ENCODE results near the gene CAMK1D. TPM values are rescaled to one million over a fixed set of nuclear protein-coding genes. Genes with fewer than 3 reads are reported as not detected.
A peak's percentile ranks its signal among the peaks of the same experiment; 100 is the strongest.
"Not testable (repeated sequence)": the region's sequence is repeated elsewhere in the genome, so short reads cannot be mapped to it uniquely, and the experiment has no call there.

CAMK1D gene
- total RNA-seq, 1 donor from 2014 or later, result 16.5 TPM

- DNase-seq (ENCODE audit: low spot score), result no peak
These were observed 9.0 kb upstream of the CAMK1D start for GRCh38 chr10:12340371-12340770.

DNA sequence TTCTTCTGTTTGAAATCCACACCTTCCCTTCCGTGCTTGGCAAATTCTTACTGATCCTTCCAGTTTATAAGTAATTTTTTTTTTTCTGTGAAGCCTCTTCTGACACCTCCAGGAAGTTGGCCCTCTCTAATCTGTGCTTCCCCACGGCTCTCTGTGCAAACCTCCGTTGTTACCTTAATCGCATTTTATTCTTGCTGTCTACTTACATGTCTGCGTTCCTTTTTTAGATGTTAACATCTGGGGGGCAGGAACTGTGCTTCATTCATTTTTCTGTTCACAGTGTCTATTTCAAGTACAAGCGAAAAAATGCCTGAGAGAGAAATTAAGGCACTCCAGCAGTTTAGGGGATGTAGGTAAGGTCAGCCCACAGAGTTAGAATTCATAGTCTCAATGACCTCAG, 8.4 kb upstream of the CAMK1D start:
- DNase-seq (ENCODE audit: low spot score), result no peak

- no peak for DNase-seq (ENCODE audit: low spot score)
These were observed 7.8 kb upstream of the CAMK1D start for GRCh38 chr10:12341526-12341925.

DNA sequence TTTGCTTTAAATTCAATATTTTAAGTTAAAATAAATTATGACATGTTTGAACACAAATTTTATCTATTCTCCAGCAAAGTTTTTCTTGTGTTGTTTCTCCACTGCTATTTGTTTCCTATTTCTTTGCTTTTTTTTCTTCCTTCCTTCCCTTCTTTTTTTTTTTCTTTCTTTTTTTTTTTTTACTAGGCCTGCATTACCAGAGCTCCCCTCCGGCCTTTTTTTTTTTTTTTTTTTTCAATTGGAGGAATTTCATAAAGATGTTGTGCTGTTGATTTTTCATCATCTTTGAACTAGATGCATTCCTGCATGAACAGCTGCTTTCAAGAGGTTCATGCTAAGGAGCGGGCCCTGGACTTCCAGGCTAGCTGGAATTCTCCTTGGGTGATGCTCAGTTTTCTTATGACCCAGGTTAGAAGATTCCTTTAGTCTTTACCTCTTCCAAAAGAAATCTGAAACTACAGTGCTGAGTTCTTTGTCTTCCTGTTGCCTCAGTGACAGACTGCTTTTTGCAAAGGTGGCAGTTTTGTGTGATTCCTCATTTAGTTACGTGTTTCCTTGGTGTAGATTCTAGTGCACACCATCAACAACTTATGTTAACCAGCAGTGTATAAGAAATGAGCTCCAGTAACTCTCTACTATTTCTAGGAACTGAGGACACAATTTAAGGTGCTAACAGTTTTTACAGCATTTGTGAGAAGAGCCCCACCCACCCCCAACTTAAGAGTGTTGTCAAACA, 4.8 kb upstream of the CAMK1D start:
- no peak for DNase-seq (ENCODE audit: low spot score)

- no peak for DNase-seq (ENCODE audit: low spot score)
These were observed 2.6 kb upstream of the CAMK1D start for GRCh38 chr10:12346707-12347106.

DNA sequence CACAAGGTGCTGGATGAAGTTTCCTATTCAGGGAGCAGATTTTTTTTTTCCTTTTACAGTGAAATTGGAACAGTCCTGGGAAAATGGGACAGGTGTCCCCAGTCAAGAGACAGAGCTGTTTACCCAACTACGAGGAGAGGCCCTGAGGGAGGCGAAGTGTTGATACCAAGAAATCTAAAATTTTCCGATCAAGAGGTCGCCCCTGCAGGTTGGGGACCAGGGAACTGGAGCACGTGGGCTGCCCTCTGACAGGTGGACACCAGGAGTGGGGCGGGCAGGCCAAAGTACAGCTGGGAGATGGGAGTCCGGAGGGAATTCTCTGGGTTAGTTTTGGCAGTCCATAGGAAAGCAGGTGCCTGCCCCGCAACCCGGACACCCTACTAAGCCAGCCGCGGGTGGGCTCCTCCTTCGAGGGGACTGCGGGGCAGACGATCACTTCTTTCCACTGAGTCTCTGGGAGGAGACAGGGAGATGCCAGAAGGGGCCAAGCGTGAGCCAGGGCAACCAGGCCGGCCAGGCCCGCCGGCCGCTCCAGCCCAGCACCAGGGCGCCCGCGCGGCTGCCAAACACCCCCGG, 965 bp upstream of the CAMK1D start:
- DNase-seq (ENCODE audit: low spot score), result no peak

DNA sequence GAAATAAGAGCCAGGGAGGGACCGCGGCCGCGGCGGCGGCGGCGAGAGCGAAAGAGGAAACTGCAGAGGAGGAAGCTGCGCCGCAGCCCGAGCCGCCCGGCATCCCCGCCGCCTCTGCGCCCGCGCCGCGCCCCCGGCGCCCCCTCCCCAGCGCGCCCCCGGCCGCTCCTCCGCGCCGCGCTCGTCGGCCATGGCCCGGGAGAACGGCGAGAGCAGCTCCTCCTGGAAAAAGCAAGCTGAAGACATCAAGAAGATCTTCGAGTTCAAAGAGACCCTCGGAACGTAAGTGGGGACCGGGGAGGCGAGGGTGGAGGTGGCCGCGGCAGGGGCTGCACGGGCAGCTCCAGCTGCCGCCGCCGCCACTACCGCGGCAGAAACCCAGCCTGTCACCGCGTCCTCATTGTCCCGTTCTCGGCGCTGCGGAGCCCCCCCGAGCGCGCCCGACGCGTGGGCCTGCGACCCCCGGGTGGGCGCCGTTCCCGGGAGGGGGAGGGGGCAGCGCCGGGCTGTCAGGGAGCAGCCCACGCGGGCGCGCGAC, 351 bp downstream of the CAMK1D start:
- DNase-seq (ENCODE audit: low spot score), result no peak

DNA sequence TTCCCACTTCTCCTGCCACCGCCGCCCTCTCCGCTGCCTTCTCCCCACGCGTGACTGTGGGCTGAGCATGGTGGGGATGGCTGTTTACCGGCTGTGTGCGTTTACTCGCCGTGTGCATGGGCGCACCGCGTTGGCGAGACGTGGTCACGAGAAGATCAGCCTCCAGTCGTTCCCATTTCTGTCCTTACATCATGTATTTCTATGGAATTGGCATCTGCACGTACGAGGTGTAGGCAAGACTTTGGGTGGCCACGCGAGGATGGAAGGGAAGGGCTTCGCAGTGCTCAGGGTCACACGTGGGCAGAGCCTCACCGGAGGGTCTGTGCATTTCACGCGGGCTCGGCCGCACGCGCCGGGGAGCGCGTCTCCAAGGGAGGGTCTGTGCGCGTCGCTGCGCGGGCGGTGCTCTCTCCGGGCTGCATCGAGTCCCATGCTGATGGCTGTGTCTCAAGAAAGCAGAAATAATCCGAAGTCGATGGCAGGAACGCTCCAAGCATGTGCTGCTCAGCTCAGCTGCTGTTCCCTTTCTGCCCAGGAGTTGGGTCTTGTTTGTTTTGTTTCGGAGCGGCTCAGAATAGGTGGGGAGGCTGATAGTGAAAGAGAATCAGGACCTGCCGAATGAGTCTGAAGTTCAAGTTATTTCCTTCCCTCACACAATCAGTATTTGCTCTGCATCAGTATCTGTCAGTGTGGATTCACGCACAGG, 973 bp downstream of the CAMK1D start:
- peak; percentile 90 for DNase-seq (ENCODE audit: low spot score)

DNA sequence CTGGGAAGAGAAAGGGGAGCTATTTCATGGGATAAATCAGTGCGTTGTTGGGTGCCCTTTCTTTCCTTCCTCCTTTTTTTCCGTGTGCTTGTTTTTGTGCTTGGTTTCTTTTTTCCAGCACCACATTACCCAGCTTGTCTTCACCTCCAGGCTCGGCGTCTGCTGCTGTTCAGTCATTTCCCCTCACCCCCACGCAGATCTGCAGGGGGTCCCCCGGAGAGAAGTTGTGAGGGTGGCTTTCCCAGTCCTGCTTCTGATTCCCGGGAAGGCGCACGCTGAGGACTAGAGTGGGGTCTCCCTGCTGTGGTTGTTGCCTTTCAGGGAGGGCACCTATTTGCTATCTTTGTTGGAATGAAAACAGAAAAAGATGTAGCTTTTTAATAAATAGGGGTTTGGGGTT, 1.6 kb downstream of the CAMK1D start:
- no peak for DNase-seq (ENCODE audit: low spot score)

DNA sequence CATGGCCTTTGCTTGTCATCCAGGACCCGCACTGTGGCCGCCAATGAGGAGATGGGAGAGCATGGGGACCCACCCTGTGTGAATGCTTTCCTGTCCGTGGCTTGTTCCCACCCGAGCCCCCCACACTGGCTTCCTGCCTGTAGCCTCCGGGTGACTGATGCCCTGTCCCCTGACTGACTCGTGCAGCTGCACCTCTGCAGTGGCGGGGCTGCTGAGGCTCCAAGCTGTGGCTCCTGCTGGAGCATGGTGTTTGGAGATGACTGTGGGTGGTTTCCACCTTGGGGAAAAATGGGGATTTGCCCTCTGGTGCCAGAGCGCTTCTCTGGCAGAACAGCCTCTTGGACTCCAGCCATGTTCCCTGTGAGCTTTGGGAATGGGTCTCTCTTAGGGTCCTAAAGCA, 2.1 kb downstream of the CAMK1D start:
- no peak for DNase-seq (ENCODE audit: low spot score)

DNA sequence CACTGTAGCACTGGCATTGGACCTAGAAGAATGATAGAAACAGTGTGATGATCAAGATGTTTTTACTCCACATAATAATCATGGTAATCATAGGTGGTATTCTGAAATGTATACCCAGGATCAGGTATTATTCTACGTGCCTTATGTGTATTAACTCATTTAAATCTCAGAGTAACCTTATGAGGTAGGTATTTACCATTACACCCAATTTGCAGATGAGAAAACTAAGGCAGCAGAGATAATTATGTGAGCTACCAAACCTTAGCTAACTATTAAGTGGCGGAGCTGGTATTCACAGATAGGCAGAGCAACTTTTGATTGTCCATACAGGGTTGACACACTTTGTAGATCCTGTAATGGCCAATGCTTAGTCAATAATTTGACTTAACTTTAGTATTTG, 2.5 kb downstream of the CAMK1D start:
- no peak for DNase-seq (ENCODE audit: low spot score)

- DNase-seq (ENCODE audit: low spot score), result no peak
These were observed 4.3 kb downstream of the CAMK1D start for GRCh38 chr10:12353399-12354242.

DNA sequence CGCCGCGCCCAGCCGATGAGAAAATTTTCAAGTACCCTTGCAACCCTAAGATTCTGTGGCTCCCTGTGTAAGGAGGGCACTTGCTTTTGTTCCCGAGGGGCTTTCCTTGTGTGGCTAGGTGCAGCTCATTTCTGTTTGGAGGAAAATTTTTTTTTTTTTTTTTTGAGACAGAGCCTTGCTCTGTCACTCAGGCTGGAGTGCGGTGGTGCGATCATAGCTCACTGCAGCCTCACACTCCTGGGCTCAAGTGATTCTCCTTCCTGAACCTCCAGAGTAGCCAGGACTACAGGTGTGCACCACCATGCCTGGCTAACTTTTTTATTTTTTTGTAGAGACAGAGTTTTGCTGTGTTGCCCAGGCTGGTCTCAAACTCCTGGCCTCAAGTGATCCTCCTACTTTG, 5.3 kb downstream of the CAMK1D start:
- not testable (repeated sequence) for DNase-seq (ENCODE audit: low spot score)

GRCh38 chr10:12355384-12355783, 6.0 kb downstream of the CAMK1D start:
- DNase-seq (ENCODE audit: low spot score), result no peak

GRCh38 chr10:12357525-12358151, 8.3 kb downstream of the CAMK1D start:
- DNase-seq (ENCODE audit: low spot score), result no peak

DNA sequence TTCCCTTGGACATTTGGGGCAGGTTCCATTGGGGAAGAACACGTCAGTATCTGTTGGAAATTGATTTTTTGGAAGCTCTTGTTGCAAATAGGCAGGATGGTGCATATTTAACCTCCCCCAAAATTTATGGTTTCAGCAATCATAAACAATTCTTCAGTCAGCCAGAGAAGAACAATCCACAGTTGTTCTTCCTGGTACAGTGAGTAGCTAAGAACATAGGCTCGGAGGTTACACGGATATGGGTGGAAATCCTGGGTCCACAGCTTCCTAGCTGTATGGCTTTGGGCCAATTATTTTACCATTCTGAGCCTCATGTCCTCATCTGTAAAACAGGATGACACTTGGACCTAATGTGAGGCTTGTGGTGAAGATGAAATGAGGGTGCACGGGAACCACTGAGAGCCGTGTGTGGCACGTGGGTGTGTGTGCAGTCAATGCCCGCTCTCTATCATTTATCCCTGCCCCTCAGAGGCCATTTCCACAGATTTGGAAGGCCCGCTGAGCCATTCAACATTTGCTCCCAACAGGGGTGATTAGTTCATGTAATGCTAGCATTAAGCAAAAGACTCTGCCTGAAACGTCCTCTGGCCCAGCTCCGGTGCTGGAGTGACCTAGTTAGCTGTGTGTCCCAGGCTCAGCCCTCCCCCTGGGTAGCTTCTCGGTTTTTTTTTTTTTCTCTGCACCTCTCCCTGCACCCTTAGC, 9.7 kb downstream of the CAMK1D start:
- no peak for DNase-seq (ENCODE audit: low spot score)

GRCh38 chr10:12360461-12360860, 11.1 kb downstream of the CAMK1D start:
- DNase-seq (ENCODE audit: low spot score), result peak; percentile 24

- peak; percentile 2 for DNase-seq (ENCODE audit: low spot score)
These were observed 11.8 kb downstream of the CAMK1D start for GRCh38 chr10:12361115-12361514.

- DNase-seq (ENCODE audit: low spot score), result peak; percentile 28
These were observed 15.2 kb downstream of the CAMK1D start for GRCh38 chr10:12364559-12364958.

- DNase-seq (ENCODE audit: low spot score), result peak; percentile 2
These were observed 17.9 kb downstream of the CAMK1D start for GRCh38 chr10:12367272-12367671.
